HepG2 (cell line): Measurements from ENCODE around the gene ADAM8. TPM values are rescaled to one million over a fixed set of nuclear protein-coding genes. Genes with fewer than 3 reads are reported as not detected.

Source experiments
- ATAC-seq: fragments of 200-7000 bp; cut with Tn5 transposase; 3 replicates; pipeline ENCODE4 v1.9.1; 2020; ENCODE audit warnings: mild to moderate bottlenecking, moderate library complexity
- BruUV-seq: library from RNA; stranded (reverse); fragments of 400-500 nt; replicated peaks from 2 replicates; lab custom pipeline; 2021; lab: Mats Ljungman, UMichigan
- CTCF ChIA-PET: fragments of 300-600 bp; formaldehyde crosslinking; extraction: SDS; loops from one replicate; lab custom pipeline; 2021; ENCODE audit warnings: low total read pairs, inconsistent platforms, low intra/inter-chr PET ratio; lab: Yijun Ruan, JAX
- POLR2A ChIA-PET: fragments of 350-600 bp; sonication (Branson Sonifier 250); formaldehyde crosslinking; loops from one replicate; lab custom pipeline; 2020; ENCODE audit warnings: antibody characterized with exemption, inconsistent platforms; lab: Yijun Ruan, JAX
- DNase-seq: peaks from one replicate; pipeline ENCODE4 v3.0.0-alpha.2; 2015; ENCODE audit warnings: low spot score
- FAIRE-seq: peaks from 3 replicates; lab custom pipeline; 2011; peaks lifted over from hg19 to GRCh38; lab: Jason Lieb, UNC
- H2AFZ ChIP-seq: one replicate; pipeline ENCODE4 v1.6.1; 2011; ENCODE audit warnings: low read length, inconsistent platforms
- H3K27ac ChIP-seq: fragments of 300-600 bp; 3 replicates; pipeline ENCODE4 v1.8.0; 2011; ENCODE audit warnings: mixed run types, mild to moderate bottlenecking, mixed read lengths, low read length, inconsistent platforms; ENCODE audit not compliant: insufficient read depth; ENCODE audit errors: extremely low read length
- H3K27me3 ChIP-seq, 2 experiments: fragments of 200-600 bp in 1 of 2; 2 replicates in 1 of 2; 3 replicates in 1 of 2; pipeline versions ENCODE4 v1.6.0 to v1.8.0; 2011; ENCODE audit warnings: low read length in 2 of 2, mild to moderate bottlenecking in 2 of 2, moderate library complexity in 2 of 2, inconsistent platforms in 1 of 2; ENCODE audit not compliant: insufficient read depth in 2 of 2, control insufficient read depth in 1 of 2
- H3K36me3 ChIP-seq, 2 experiments: fragments of 200-600 bp in 1 of 2; replicated peaks in 1 of 2; 2 replicates in 1 of 2; 3 replicates in 1 of 2; pipeline versions ENCODE4 v1.5.1 to v1.8.0; 2011; ENCODE audit warnings: low read length in 2 of 2, inconsistent platforms in 1 of 2; ENCODE audit not compliant: insufficient read depth in 2 of 2, control insufficient read depth in 1 of 2
- H3K4me1 ChIP-seq: 2 replicates; pipeline ENCODE4 v1.5.1; 2012; ENCODE audit warnings: low read length, inconsistent platforms; ENCODE audit not compliant: insufficient read depth
- H3K4me2 ChIP-seq: 2 replicates; pipeline ENCODE4 v1.6.0; 2011; ENCODE audit warnings: low read depth, low read length, inconsistent platforms
- H3K4me3 ChIP-seq, 3 experiments: fragments of 200-600 bp in 1 of 3; sonication (generic), shearing (Covaris generic) in 1 of 3; replicated peaks in 1 of 3; 2 replicates each; pipeline ENCODE4 v1.5.1; 2011 to 2016; ENCODE audit warnings: low read length in 3 of 3, inconsistent platforms in 2 of 3, low read depth in 2 of 3, mild to moderate bottlenecking in 2 of 3, control low read depth in 1 of 3, mixed read lengths in 1 of 3; ENCODE audit not compliant: insufficient read depth in 1 of 3
- H3K79me2 ChIP-seq: one replicate; pipeline ENCODE4 v1.6.1; 2011; ENCODE audit warnings: low read length, inconsistent platforms; ENCODE audit not compliant: insufficient read depth
- H3K9ac ChIP-seq: 2 replicates; pipeline ENCODE4 v1.6.0; 2011; ENCODE audit warnings: mild to moderate bottlenecking, low read depth, low read length, inconsistent platforms; ENCODE audit not compliant: insufficient read depth
- H3K9me3 ChIP-seq: 2 replicates; pipeline ENCODE4 v1.5.1; 2012; ENCODE audit warnings: mild to moderate bottlenecking, low read length
- H4K20me1 ChIP-seq: 2 replicates; pipeline ENCODE4 v1.6.0; 2011; ENCODE audit warnings: inconsistent platforms, mild to moderate bottlenecking, low read length, moderate library complexity; ENCODE audit not compliant: insufficient read depth
- CENPX ChIP-seq: sonication (generic); formaldehyde crosslinking; IDR thresholded peaks from 2 replicates; pipeline ENCODE4 v1.9.0; 2021; ENCODE audit warnings: mild to moderate bottlenecking, missing genetic modification reagents, moderate library complexity
- GABPA ChIP-seq, 2 experiments: IDR thresholded peaks; 2 replicates each; pipeline ENCODE4 v1.6.1; 2011 to 2016; ENCODE audit warnings: low read depth in 2 of 2, low read length in 1 of 2, missing biosample characterization in 1 of 2, missing genetic modification characterization in 1 of 2
- GABPB1 ChIP-seq: IDR thresholded peaks from 2 replicates; pipeline ENCODE4 v1.6.1; 2016; ENCODE audit warnings: mild to moderate bottlenecking, missing genetic modification reagents, moderate library complexity, missing compliant biosample characterization
- HMG20A ChIP-seq: IDR thresholded peaks from 2 replicates; pipeline ENCODE4 v1.6.1; 2016; ENCODE audit warnings: borderline replicate concordance
- HMGXB3 ChIP-seq: sonication (generic); formaldehyde crosslinking; IDR thresholded peaks from 2 replicates; pipeline ENCODE4 v1.4.0; 2020; ENCODE audit warnings: missing genetic modification reagents, borderline replicate concordance
- MAX ChIP-seq: IDR thresholded peaks from 2 replicates; pipeline ENCODE4 v1.6.1; 2012; ENCODE audit warnings: inconsistent platforms
- MIXL1 ChIP-seq: IDR thresholded peaks from 2 replicates; pipeline ENCODE4 v1.6.1; 2016
- SSRP1 ChIP-seq: IDR thresholded peaks from 2 replicates; pipeline ENCODE4 v1.6.1; 2016; ENCODE audit warnings: control low read depth
- TFAP4 ChIP-seq: sonication (generic); IDR thresholded peaks from 2 replicates; pipeline ENCODE4 v1.6.1; 2016; ENCODE audit warnings: low read depth, borderline replicate concordance
- ZNF101 ChIP-seq: sonication (generic); formaldehyde crosslinking; IDR thresholded peaks from 2 replicates; pipeline ENCODE4 v1.4.0; 2020; ENCODE audit warnings: mild to moderate bottlenecking, low read depth, missing genetic modification reagents, borderline replicate concordance
- ZNF772 ChIP-seq: sonication (generic); formaldehyde crosslinking; IDR thresholded peaks from 2 replicates; pipeline ENCODE4 v1.5.0; 2020; ENCODE audit warnings: mild to moderate bottlenecking, missing genetic modification reagents
- ZNF788 ChIP-seq: sonication (generic); formaldehyde crosslinking; IDR thresholded peaks from 2 replicates; pipeline ENCODE4 v1.5.0; 2020; ENCODE audit warnings: mild to moderate bottlenecking, missing genetic modification reagents, borderline replicate concordance
- ZNF879 ChIP-seq: sonication (generic); formaldehyde crosslinking; IDR thresholded peaks from 2 replicates; pipeline ENCODE4 v1.8.1; 2023; ENCODE audit warnings: missing genetic modification reagents
- WGBS: methylation state at CpG from one replicate; pipeline ENCODE4 v1.1.6; 2017; ENCODE audit warnings: low lambda C conversion rate; 5-methylcytosine and 5-hydroxymethylcytosine counted together
- in situ Hi-C: cut with HindIII; loops from 2 replicates; pipeline ENCODE4 v1.10.0; 2017; ENCODE audit warnings: low pct_unique_long_range_greater_than_20kb; ENCODE audit not compliant: extremely low pct_ligation_motif_present
- intact Hi-C: fragments of 100-400 bp; cut with micrococcal nuclease; formaldehyde crosslinking; loops from one replicate; pipeline ENCODE4 v1.10.0; 2022; ENCODE audit not compliant: unreplicated experiment
- polyA plus RNA-seq, 8 experiments: library from polyadenylated mRNA; depleted of rRNA in 3 of 8; stranded (reverse) in 7 of 8; unstranded in 1 of 8; fragments of >200 nt; fragmentation: Illumina TruSeq in 4 of 8; extraction: Trizol in 4 of 8; gene quantifications; 2 replicates each; pipeline versions ENCODE4 v1.2.1 to v1.2.3, GENCODE V29; 2011 to 2016; ENCODE audit warnings: low read depth in 4 of 8, missing spikeins in 1 of 8, mixed read lengths in 1 of 8; ENCODE audit not compliant: insufficient read depth in 1 of 8
- total RNA-seq, 5 experiments: library from RNA; depleted of rRNA; stranded (reverse); fragments of >200 nt; fragmentation: Illumina TruSeq; extraction: Trizol; gene quantifications; 2 replicates each; pipeline ENCODE4 v1.2.3, GENCODE V29; 2016; ENCODE audit warnings: low read depth in 1 of 5

ADAM8 gene
- total and polyA plus RNA-seq, 2 of the 13 experiments (the other 11 are each of a cell fraction or from before 2014, with no cell fraction given), result 0.24 to 0.93 TPM

- no peak for FAIRE-seq
- CTCF ChIA-PET, result no interaction called here
- Histone ChIP-seq H3K79me2 (no peaks in the 10 kb centered on the region), H3K27ac (no peak overlapping the region), H3K4me1 (peaks cover 11% of the 10 kb centered on the region; the same call in 1 of the 2 replicates), H2AFZ (no peak overlapping the region), H3K4me2 (no peak overlapping the region)
- BruUV-seq, result no TSS peak
- POLR2A ChIA-PET, result no interaction called here
- in situ Hi-C loops, result no loop called here
- 51% methylated on average over 7 of the region's 9 CpGs for WGBS
- TF ChIP-seq HMG20A (no peak), ZNF879 (CRISPR knock-in tag) (no peak), GABPA (IDR thresholded peaks at IDR 0.05; ENCODE audit: low read depth, low read length) (no peak), GABPA (CRISPR knock-in tag; IDR thresholded peaks at IDR 0.05; ENCODE audit: low read depth) (no peak), GABPB1 (CRISPR knock-in tag) (no peak), MIXL1 (CRISPR knock-in tag) (no peak), HMGXB3 (CRISPR knock-in tag) (no peak), TFAP4 (no peak), MAX (no peak), SSRP1 (CRISPR knock-in tag) (no peak), CENPX (CRISPR knock-in tag) (no peak), ZNF101 (no peak), ZNF788 (CRISPR knock-in tag) (no peak), ZNF772 (CRISPR knock-in tag) (no peak)
- TF ChIP-seq, all 625 proteins: peak for 0
- ATAC-seq (no peak), DNase-seq (no peak)
- no peak overlapping the region for H3K4me3 ChIP-seq
- H3K9ac ChIP-seq, result no peak overlapping the region
- H3K9me3 ChIP-seq, result no peaks in the 10 kb centered on the region
- peaks cover 7 to 29% of the 10 kb centered on the region in 2 experiments; a peak in 4 of 5 replicates for H3K27me3 ChIP-seq
- intact Hi-C loops, result no loop called here
- no peaks in the 10 kb centered on the region for H3K36me3 ChIP-seq
- no peaks in the 10 kb centered on the region for H4K20me1 ChIP-seq
Observed at GRCh38 chr10:133264461-133264860, 12.2 kb downstream of the ADAM8 start.
